SK-N-MC (cell line): ENCODE measurements around the gene CTBP1.

Source experiments
- EZH2 ChIP-seq: fragments of 200-600 bp; sonication (generic); IDR thresholded peaks from one replicate; pipeline ENCODE4 v1.6.1; 2017; ENCODE audit warnings: antibody characterized with exemption
- FOXP2 ChIP-seq: optimal IDR thresholded peaks from 2 replicates; pipeline ENCODE3; 2011; ENCODE audit warnings: mild to moderate bottlenecking, moderate library complexity; ENCODE audit not compliant: insufficient read depth; ENCODE audit errors: extremely low read length, control extremely low read depth
- POLR2AphosphoS5 ChIP-seq: IDR thresholded peaks from 2 replicates; pipeline ENCODE4 v1.6.1; 2012; ENCODE audit warnings: mild to moderate bottlenecking, low read depth, low read length, borderline replicate concordance

DNA sequence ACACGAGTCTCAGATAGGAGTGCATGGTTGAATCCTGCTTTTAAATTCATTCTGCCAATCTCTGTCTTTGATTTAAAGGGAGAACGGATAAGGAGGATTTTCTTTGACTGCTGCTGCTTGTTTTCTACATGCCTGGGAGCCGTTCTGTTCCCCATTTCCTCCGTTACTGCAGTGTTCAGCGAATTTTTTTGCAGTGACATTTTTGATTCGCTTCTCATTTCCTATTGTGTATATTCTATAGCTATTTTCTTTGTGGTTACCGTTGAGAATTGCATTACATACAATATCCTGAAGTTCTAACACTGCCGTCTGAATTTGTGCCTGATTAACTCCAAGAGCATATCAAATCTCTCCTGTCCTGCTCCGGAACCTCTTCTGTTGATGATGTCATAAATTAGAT is 25.9 kb upstream of the CTBP1 start:
- TF ChIP-seq POLR2AphosphoS5 (peak; percentile 39; the same call in 1 of the 2 replicates), EZH2 (no peak), FOXP2 (no peak)
